Activated CD4-positive, alpha-beta T cell treated with anti-CD3 and anti-CD28 coated beads, Interleukin-2, Interleukin-4, amounts not matched to agents 100 ng/mL and 50 ng/mL, durations not matched to agents 16 hours and 8 hours (primary cell): ENCODE results near the gene BCDIN3D.
"Not testable (repeated sequence)": the region's sequence is repeated elsewhere in the genome, so short reads cannot be mapped to it uniquely, and the experiment has no call there.

Source experiments
- DNase-seq: peaks from one replicate; pipeline ENCODE4 v3.0.0-alpha.2; 2020; ENCODE audit warnings: low spot score

BCDIN3D gene

DNA sequence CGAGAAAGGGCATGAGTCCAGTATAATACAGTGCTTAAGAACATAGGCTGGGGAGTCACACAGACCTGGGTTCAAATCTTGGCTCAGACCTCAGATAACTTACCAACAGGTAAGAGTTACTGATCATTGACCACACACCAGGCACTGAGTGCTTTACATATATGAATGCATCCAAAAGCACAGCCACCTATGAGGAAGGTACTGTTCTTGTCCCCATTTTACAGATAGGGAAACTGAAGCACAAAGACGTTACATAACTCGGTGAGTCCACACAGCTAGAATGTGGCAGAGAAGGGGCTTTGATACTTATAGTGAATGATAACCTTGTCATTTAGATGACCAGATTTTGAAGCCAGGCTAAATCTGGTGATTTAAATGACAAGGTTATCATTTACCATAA, 33.2 kb upstream of the BCDIN3D start:
- DNase-seq: no peak

- DNase-seq: no peak
Measured at GRCh38 chr12:49875115-49875720, 32.3 kb upstream of the BCDIN3D start.

DNA sequence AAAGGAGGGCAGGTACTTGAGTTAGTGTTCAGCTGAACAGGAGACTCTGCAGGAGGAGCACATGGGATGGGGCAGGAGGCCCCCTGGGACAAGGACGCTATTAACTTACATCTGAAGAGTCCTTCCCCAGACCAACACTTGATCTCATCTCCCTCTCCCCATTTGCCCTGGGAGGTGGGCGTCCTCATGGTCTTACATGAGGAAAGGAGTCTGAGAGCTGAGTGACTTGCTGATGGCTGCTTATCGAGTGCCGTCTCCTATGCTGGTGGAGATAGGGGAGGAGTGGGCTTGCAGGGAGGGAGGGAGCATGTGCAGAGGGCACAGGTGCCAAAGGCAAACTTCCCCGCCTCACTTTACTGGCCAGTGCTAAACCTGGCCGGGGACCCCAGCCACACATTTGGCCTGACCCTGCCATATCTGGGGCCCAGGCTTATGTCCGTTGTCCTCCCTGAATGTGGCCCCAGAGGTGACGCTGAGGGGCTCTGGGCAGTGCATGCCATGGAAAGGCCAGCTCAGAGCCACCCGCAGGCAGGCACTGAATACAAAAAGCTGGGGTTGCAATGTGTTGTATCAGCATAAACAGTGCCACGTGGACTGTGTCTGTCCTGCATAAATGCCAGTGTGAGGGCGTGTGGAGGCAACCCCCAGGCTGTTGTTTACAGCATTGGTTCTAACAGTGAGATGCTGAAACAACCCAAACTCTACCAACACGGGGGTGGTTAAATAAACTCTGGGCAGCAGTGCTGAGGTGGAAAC, 31.4 kb upstream of the BCDIN3D start:
- DNase-seq: no peak

- no peak for DNase-seq
Measured at GRCh38 chr12:49873361-49873934, 30.5 kb upstream of the BCDIN3D start.

DNA sequence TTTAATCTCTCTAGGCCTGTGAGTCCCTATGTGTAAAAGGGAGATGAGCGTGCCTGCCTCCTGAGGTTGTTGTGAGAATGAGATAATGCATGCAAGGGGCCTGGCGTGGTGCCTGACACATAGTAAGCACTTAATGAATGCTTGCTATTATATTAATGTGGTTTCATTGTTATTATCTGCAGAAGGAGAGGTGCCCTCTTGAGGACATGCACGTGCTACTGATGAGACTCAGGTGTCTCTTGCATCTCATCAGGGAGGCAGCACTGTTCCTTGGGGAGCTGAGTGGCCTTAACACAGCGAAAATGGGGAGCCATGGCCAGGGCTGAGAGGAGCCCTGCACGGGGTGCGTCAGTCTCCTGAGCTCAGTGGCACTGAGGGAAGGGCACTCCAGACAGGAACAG, 29.9 kb upstream of the BCDIN3D start:
- DNase-seq: no peak

DNA sequence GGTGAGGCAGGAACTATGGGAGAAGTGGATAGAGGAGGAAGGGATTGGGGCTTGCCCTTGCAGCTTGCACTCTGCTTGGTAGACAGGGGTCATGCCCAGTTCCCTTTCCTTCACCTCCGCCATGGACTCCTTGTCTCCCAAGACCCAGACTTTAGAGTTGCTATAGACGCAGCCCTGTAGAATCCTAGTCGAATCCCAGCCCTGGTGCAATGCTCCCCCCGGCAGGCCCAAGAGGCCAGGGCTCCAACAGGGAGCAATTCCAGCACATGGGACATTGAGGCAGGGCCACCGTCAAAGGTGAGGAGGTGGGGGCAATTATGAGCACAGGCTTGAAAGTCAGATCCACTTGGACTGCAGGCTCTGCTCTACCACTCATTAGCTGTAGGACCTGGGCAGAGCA, 29.5 kb upstream of the BCDIN3D start:
- no peak for DNase-seq

DNA sequence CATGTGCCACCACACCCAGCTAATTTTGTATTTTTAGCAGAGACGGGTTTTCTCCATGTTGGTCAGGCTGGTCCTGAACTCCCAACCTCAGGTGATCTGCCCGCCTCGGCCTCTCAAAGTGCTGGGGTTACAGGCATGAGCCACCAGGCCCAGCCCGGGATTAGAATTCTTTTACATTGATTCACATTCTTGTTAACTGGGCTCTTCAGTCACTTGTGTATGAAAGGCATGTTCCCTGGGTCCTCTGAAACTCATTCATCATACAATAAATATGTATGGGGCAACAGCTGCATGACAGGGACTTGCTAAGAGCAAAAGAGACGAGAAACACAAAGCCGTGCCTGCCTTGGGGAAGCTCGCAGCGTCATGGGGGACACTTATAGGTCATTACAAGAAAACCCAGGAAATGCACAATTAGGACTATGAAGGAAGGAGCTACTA, 28.9 kb upstream of the BCDIN3D start:
- not testable (repeated sequence) for DNase-seq

- no peak for DNase-seq
Measured at GRCh38 chr12:49871263-49871561, 28.3 kb upstream of the BCDIN3D start.

DNA sequence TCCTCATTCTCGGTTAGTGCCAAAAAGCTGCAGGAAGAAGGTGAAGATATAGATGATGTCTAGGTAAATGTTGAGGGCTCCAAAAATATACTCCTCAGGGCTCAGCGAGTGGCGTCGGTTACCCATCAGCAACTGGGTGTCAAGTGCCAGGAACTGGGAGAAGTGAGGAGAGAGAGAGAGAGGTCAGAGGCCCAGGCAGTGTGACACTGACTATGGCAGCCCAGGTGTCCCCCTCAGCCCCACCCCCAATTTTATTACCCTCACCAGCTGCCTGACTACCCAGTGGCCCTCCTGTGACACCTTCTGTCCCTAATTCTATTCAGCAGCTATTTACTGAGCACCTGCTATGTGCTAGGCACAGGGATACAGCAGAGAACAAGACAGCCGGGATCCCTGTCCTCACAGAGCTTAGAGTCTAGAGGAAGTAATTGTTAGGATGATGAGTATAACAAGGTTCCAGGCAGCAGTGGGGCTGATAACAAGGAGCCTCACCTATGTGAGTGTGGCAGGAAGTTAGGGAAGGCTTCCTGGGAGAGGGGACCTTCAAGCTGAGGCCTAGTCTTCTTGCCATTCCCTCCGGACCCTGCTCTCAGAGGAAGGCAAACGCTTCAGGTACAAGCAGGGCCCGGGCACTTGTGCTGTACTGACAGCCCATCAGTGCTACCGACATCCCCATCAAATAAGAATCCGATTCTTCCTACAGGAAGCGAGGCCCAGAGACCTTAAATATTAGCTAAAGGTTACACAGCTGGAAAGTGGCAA, 27.8 kb upstream of the BCDIN3D start:
- no peak for DNase-seq

- DNase-seq: no peak
Measured at GRCh38 chr12:49869816-49870500, 27.1 kb upstream of the BCDIN3D start.

DNA sequence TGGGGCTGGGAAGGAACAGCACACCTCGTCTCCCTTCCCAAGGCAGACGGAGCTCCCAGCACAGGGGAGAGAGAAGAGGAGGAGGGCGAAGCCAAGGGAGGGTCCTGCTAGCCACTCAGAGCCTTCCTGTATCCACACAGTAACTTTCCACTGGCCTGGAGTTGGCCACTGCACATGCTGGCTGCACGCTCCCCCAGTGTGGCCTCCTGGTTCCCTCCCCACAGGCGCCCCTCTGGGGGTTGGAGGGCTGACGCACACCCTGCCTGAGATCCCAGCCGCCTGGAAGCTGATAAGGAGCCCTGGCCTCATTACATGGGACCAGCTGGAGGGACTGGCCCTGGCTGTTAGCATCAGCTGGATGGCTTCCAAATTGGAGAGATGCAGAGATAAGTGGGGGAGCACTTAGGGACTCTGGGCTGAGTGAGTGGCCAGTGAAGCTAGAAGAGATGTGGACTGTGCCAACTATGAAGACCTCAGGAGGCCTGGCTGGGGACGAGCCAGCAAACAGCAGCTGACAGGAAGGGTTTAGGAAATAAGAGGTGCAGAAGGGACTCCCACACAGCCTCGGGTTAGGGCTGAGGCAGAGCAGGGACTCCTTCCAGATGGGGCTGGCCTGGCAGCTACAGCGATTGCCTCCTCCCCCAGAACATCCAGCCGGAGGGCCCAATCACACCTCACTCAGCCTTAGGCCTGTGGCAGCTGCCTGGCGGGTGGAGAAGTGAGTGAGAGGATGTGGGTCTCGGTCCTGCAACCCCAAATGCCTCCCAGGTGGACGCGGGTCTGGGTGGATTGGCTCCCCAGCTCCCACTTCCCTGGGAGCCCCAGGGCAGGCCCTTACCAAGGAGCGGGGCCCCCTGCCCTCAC, 26.3 kb upstream of the BCDIN3D start:
- DNase-seq: no peak

DNA sequence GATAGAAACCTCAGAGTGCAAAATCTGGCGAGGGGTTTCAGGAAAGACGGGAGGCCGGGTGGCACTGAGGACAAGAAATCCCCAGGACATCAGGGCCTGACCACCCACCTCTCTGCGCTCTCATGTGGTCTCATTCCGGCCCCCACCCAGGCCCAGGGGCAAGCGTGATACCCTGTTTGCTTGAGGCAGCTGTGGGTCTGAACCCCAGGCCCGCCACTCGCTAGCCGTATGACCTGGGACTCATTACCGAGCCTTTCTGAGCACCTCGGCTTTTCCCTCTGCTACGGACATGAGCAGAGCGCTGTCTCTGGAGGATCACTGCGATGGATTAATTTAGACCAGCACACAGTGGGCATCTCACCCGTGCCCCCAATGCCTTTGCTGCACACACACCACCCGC, 25.5 kb upstream of the BCDIN3D start:
- no peak for DNase-seq

DNA sequence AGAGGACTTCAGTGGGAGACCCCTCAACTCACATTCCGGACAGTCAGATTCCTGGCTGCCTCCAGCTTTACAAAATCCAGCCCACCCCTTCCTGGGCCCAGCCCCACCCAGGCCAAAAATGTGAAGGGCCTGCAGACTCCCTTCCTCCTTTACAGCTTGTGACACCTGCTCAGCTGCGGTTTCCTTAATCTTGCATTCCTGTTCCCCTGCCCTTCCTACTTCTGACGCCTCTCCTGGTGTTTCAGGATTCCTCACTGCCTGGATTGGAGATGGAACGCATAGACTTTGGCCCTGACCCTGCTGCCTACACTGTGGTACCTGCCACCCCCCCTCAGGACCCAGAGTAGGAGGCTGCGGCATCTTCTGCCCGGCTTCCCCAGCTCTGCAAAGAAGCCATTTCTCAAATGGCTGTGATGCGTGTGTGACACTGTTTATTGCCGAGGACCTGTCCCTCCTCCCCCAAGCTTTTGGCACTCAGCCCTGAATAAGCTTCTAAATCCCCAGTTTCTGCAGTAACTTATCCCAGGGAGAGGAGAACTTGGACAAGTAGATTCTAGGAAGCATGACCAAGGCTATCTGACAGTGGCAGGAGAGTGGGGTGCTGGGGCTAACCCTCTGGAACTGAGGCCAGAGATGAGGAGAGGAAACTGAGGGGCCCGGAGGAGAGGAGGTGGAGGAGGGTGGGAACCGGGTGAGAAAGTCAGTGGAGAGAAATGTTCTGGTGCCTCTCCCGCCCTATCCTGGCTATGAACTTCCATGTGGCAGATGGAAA, 24.9 kb upstream of the BCDIN3D start:
- no peak for DNase-seq

DNA sequence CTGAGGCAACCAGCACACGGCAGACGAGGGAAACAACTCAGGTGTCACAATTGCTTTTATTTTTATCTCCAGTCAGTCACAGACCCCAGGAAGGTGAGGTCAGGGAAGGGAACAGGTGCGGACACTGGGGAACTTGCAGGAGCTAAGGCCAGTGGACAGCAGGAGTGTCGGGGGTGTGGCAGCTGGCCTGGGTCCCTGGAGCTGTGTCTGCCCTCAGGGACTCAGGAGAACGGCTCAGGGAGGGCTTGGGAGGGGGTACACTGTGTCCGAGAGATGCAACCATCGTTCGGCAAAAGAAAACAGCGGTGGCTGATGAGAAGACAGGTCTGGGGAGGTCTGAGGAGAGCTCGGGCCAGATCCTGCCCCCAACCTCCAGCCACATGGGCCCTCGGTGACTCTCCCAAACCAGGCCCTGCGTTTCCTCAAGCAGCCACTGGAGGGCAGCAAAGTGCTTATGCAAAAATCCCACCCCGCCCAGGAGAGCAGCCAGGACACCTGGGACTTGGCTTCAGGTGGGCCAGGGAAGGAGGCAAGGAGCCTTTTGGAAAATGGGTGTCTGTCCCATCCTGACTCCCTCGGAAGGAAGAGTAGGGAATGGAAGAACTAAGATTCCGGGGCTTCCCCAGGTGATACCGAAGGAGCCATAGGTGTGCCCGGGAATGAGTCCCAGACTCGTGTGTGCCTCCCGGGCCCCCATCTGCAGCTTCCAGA, 24.1 kb upstream of the BCDIN3D start:
- peak; percentile 69 for DNase-seq

- no peak for DNase-seq
Measured at GRCh38 chr12:49865782-49866135, 22.9 kb upstream of the BCDIN3D start.

- no peak for DNase-seq
Measured at GRCh38 chr12:49865109-49865781, 22.3 kb upstream of the BCDIN3D start.

DNA sequence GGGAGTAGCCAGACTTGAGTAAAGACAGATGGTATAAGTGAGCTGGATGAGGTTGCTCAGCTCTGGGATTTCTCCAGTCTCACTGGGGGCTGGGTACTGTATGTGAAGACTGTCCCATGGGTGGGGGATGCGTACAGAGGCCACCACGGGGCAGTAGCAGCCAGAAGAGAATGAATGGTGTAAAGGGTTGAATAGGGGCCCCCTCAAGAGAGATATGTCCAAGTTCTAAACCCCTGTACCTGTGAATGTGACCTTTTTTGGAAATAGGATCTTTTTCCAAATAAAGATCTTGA, 21.8 kb upstream of the BCDIN3D start:
- no peak for DNase-seq

DNA sequence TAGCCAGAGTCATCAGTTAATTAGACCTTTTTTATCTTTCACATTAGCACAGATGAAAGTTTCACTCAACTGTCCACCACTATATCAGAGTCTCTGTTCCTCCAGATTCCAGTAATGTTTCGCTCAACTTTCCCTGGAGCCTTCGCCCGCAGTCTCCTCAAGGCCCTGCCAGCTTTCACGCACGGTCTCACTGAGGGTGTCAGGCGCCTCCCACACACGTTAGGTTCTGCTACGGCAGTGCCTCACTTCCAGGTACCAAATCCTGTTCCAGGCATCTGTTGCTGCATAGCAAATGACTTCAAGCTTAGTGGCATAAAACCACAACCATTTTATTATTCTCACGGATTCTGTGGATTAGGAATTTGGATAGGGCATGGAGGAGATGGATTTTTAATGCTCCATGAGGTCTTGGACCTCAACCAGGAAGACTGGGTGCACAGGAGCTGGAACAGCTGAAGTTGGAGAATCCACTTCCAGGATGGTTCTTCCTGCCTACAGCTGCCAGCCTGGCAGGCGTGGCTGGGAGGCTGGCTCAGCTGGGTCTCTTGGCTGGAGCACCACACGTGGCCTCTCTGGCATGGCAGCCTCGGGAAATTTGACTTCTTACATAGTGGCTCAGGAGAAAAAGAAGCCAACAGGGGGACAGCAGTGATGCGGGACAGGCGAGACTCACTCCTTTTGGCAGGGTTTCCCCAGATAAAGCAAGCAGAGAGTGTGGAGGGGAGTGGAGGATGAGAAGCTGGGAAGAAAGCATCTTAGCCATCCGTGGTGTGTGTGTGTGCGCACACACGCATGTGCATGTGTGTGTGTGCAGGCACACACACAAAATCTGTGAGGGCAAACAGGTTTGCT, 21.3 kb upstream of the BCDIN3D start:
- no peak for DNase-seq

GRCh38 chr12:49860921-49861320, 18.0 kb upstream of the BCDIN3D start:
- DNase-seq: not testable (repeated sequence)
